ENCODE results near the gene DGKG. TPM values are rescaled to one million over a fixed set of nuclear protein-coding genes. Genes with fewer than 3 reads are reported as not detected.

DGKG gene
- polyA plus RNA-seq, 1 of the 3 experiments (the other 2 are of a cell fraction) = 0.12 TPM

GRCh38 chr3:186152889-186153292, 209.1 kb downstream of the DGKG start:
- Histone ChIP-seq H3K9me2 (no peaks in the 10 kb centered on the region), H2AFZ (ENCODE audit: low read depth) (no peak overlapping the region), H3K79me2 (ENCODE audit: insufficient read depth) (no peaks in the 10 kb centered on the region), H3K27me3 (ENCODE audit: insufficient read depth) (0 out of 2 replicates have a peak, but pooled peaks cover 3% of the 10 kb centered on the region), H3K4me2 (no peak overlapping the region), H3F3A (replicated peaks; ENCODE audit: insufficient read depth) (peaks cover 3% of the 10 kb centered on the region), H3K9ac (no peak overlapping the region), H3K4me1 (ENCODE audit: control insufficient read depth in 1 of 2, insufficient read depth in 2 of 2, low read depth in 1 of 2, low read length in 1 of 2) (no peaks in the 10 kb centered on the region), H3K4me3 (ENCODE audit: low read depth in 2 of 2, low read length in 1 of 2) (no peak overlapping the region), H4K20me1 (ENCODE audit: insufficient read depth) (no peaks in the 10 kb centered on the region), H3K27ac (ENCODE audit: low read depth in 2 of 2, low read length in 1 of 2) (no peak overlapping the region), H3K36me3 (replicated peaks in 1 of 2; ENCODE audit: control insufficient read depth in 1 of 2, insufficient read depth in 2 of 2, low read length in 1 of 2) (no peaks in the 10 kb centered on the region), H3K9me3 (no peaks in the 10 kb centered on the region)
- no peak for DNase-seq
- 77% methylated on average over 9 of the region's 9 CpGs for WGBS (ENCODE audit: low lambda C conversion rate)
- CTCF ChIA-PET = no interaction called here
- TF ChIP-seq RXRA (IDR thresholded peaks at IDR 0.05; ENCODE audit: borderline replicate concordance, low read depth) (no peak), USF1 (IDR thresholded peaks at IDR 0.05; ENCODE audit: borderline replicate concordance, low read depth) (no peak), USF2 (IDR thresholded peaks at IDR 0.05; ENCODE audit: borderline replicate concordance, low read depth, low read length) (no peak), MEF2A (IDR thresholded peaks at IDR 0.05; ENCODE audit: borderline replicate concordance, low read depth) (no peak), RCOR1 (IDR thresholded peaks at IDR 0.05; ENCODE audit: low read length) (no peak), CHD2 (IDR thresholded peaks at IDR 0.05; ENCODE audit: low read length, partially characterized antibody) (no peak), TAF1 (IDR thresholded peaks at IDR 0.05; ENCODE audit: borderline replicate concordance, low read depth, low read length) (no peak), GABPA (IDR thresholded peaks at IDR 0.05; ENCODE audit: low read depth) (no peak), GATA2 (CRISPR knock-in tag; IDR thresholded peaks at IDR 0.05) (no peak), MAX (IDR thresholded peaks at IDR 0.05; ENCODE audit: low read depth) (no peak)
- POLR2A ChIA-PET = no interaction called here

- no peaks in the 10 kb centered on the region for H3K9me3 ChIP-seq
- H3K27me3 ChIP-seq (ENCODE audit: insufficient read depth) = 0 out of 2 replicates have a peak, but pooled peaks cover 3% of the 10 kb centered on the region
- no peaks in the 10 kb centered on the region for H4K20me1 ChIP-seq (ENCODE audit: insufficient read depth)
- H3K36me3 ChIP-seq (replicated peaks in 1 of 2; ENCODE audit: control insufficient read depth in 1 of 2, insufficient read depth in 2 of 2, low read length in 1 of 2) = no peaks in the 10 kb centered on the region
- no peaks in the 10 kb centered on the region for H3K4me1 ChIP-seq (ENCODE audit: control insufficient read depth in 1 of 2, insufficient read depth in 2 of 2, low read depth in 1 of 2, low read length in 1 of 2)
- H3K79me2 ChIP-seq (ENCODE audit: insufficient read depth) = no peaks in the 10 kb centered on the region
- H3K4me2 ChIP-seq = no peak overlapping the region
- H3K9me2 ChIP-seq = no peaks in the 10 kb centered on the region
- no peak for DNase-seq
- no peak overlapping the region for H3K9ac ChIP-seq
- CTCF ChIA-PET = interaction anchor here (0.9 kb wide), 1 partner anchor 388 kb away, joined by 3 read pairs; no protein-coding TSS in a partner anchor
- POLR2A ChIA-PET = no interaction called here
- H3F3A ChIP-seq (replicated peaks; ENCODE audit: insufficient read depth) = peaks cover 3% of the 10 kb centered on the region
- 56% methylated on average over 8 of the region's 8 CpGs for WGBS (ENCODE audit: low lambda C conversion rate)
- no peak overlapping the region for H3K27ac ChIP-seq (ENCODE audit: low read depth in 2 of 2, low read length in 1 of 2)
- no peak overlapping the region for H2AFZ ChIP-seq (ENCODE audit: low read depth)
- no peak overlapping the region for H3K4me3 ChIP-seq (ENCODE audit: low read depth in 2 of 2, low read length in 1 of 2)
- TF ChIP-seq TAF1 (IDR thresholded peaks at IDR 0.05; ENCODE audit: borderline replicate concordance, low read depth, low read length) = no peak
- no peak for TF ChIP-seq JUND (IDR thresholded peaks at IDR 0.05)
- TF ChIP-seq POLR2AphosphoS5 (IDR thresholded peaks at IDR 0.05; ENCODE audit: low read depth, low read length) = no peak
- no peak for TF ChIP-seq SMC3 (IDR thresholded peaks at IDR 0.05; ENCODE audit: low read depth, low read length)
- no peak for TF ChIP-seq TEAD4 (IDR thresholded peaks at IDR 0.05; ENCODE audit: borderline replicate concordance, insufficient read depth)
- no peak for TF ChIP-seq REST (IDR thresholded peaks at IDR 0.05; ENCODE audit: low read depth, low read length)
- TF ChIP-seq GABPA (IDR thresholded peaks at IDR 0.05; ENCODE audit: low read depth) = no peak
- TF ChIP-seq EZH2phosphoT487 (IDR thresholded peaks at IDR 0.05; ENCODE audit: borderline replicate concordance, low read depth) = no peak
- no peak for TF ChIP-seq RAD21 (IDR thresholded peaks at IDR 0.05; ENCODE audit: low read length)
- TF ChIP-seq RFX5 (IDR thresholded peaks at IDR 0.05; ENCODE audit: low read length) = no peak
- no peak for TF ChIP-seq RXRA (IDR thresholded peaks at IDR 0.05; ENCODE audit: borderline replicate concordance, low read depth)
- TF ChIP-seq NRF1 (IDR thresholded peaks at IDR 0.05; ENCODE audit: low read depth, low read length) = no peak
- no peak for TF ChIP-seq NFIC (IDR thresholded peaks at IDR 0.05; ENCODE audit: borderline replicate concordance)
- no peak for TF ChIP-seq FOXM1 (IDR thresholded peaks at IDR 0.05; ENCODE audit: low read depth)
- TF ChIP-seq MEF2A (IDR thresholded peaks at IDR 0.05; ENCODE audit: borderline replicate concordance, low read depth) = no peak
Observed at GRCh38 chr3:186152361-186152798, 209.7 kb downstream of the DGKG start.
